OCI-LY1 (cell line): ENCODE data around the gene ASMTL.
A peak's percentile ranks its signal among the peaks of the same experiment; 100 is the strongest.

ENCODE experiments used
- H2AFZ ChIP-seq: fragments of 200-600 bp; sonication (generic), shearing (Covaris generic); 2 replicates; pipeline ENCODE4 v1.6.0; 2014; ENCODE audit warnings: antibody characterized with exemption, mild to moderate bottlenecking, low read length
- H3F3A ChIP-seq: fragments of 200-600 bp; sonication (generic), shearing (Covaris generic); 2 replicates; pipeline ENCODE4 v1.6.0; 2014; ENCODE audit warnings: mild to moderate bottlenecking, antibody characterized with exemption, low read length, moderate library complexity; ENCODE audit not compliant: insufficient read depth
- H3K27ac ChIP-seq: fragments of 200-600 bp; sonication (generic); 2 replicates; pipeline ENCODE4 v1.5.1; 2014; ENCODE audit warnings: low read length, mixed run types, mild to moderate bottlenecking, low read depth; ENCODE audit not compliant: poor library complexity, severe bottlenecking
- H3K27me3 ChIP-seq: fragments of 200-600 bp; sonication (generic); 2 replicates; pipeline ENCODE4 v1.6.0; 2014; ENCODE audit warnings: antibody characterized with exemption, mild to moderate bottlenecking, low read length, moderate library complexity; ENCODE audit not compliant: insufficient read depth
- H3K36me3 ChIP-seq: fragments of 200-600 bp; sonication (generic); 2 replicates; pipeline ENCODE4 v1.6.1; 2014; ENCODE audit warnings: mild to moderate bottlenecking, antibody characterized with exemption, low read length, moderate library complexity, mixed read lengths; ENCODE audit not compliant: insufficient read depth
- H3K4me1 ChIP-seq: fragments of 200-600 bp; sonication (generic); 2 replicates; pipeline ENCODE4 v1.5.1; 2014; ENCODE audit warnings: mild to moderate bottlenecking, low read length, moderate library complexity; ENCODE audit not compliant: insufficient read depth, severe bottlenecking
- H3K4me2 ChIP-seq: fragments of 200-600 bp; sonication (generic), shearing (Covaris generic); 2 replicates; pipeline ENCODE4 v1.6.1; 2014; ENCODE audit warnings: low read length
- H3K4me3 ChIP-seq: fragments of 200-600 bp; sonication (generic); 2 replicates; pipeline ENCODE4 v1.5.1; 2014; ENCODE audit warnings: low read length, low read depth, mild to moderate bottlenecking, mixed read lengths; ENCODE audit not compliant: poor library complexity, severe bottlenecking
- H3K79me2 ChIP-seq: fragments of 200-600 bp; shearing (Covaris generic); 2 replicates; pipeline ENCODE4 v1.6.1; 2016; ENCODE audit warnings: mixed run types, low read length, mixed read lengths; ENCODE audit not compliant: insufficient read depth
- H3K9ac ChIP-seq: fragments of 200-600 bp; sonication (generic), shearing (Covaris generic); 2 replicates; pipeline ENCODE4 v1.6.1; 2014; ENCODE audit warnings: mild to moderate bottlenecking, low read length, mixed read lengths
- H3K9me2 ChIP-seq: fragments of 200-600 bp; sonication (generic), shearing (Covaris generic); 2 replicates; pipeline ENCODE4 v1.6.1; 2014; ENCODE audit warnings: low read depth, mild to moderate bottlenecking, low read length, mixed read lengths
- H3K9me3 ChIP-seq: fragments of 200-600 bp; shearing (Covaris generic); 2 replicates; pipeline ENCODE4 v1.6.1; 2014; ENCODE audit warnings: low read length, mixed read lengths
- H4K20me1 ChIP-seq: fragments of 200-600 bp; sonication (generic), shearing (Covaris generic); 2 replicates; pipeline ENCODE4 v1.6.0; 2016; ENCODE audit warnings: mild to moderate bottlenecking, low read length; ENCODE audit not compliant: insufficient read depth
- CTCF ChIP-seq: fragments of 200-600 bp; sonication (generic), shearing (Covaris generic); IDR thresholded peaks from 2 replicates; pipeline ENCODE4 v1.5.1; 2017; ENCODE audit warnings: mild to moderate bottlenecking, antibody characterized with exemption, low read length, moderate library complexity, mixed read lengths
- EZH2 ChIP-seq: fragments of 200-600 bp; sonication (generic), shearing (Covaris generic); IDR thresholded peaks from 2 replicates; pipeline ENCODE4 v1.8.0; 2017; ENCODE audit warnings: borderline replicate concordance, mixed run types, mild to moderate bottlenecking, antibody characterized with exemption, low read length, moderate library complexity, mixed read lengths

The ASMTL gene

GRCh38 chrX:1421433-1422134 is 31.1 kb downstream of the ASMTL start:
- no peak for TF ChIP-seq EZH2
- TF ChIP-seq CTCF = no peak
- Histone ChIP-seq H3K4me1 (peaks cover 17% of the 10 kb centered on the region), H3K36me3 (peaks cover 86% of the 10 kb centered on the region), H3K9me2 (no peaks in the 10 kb centered on the region), H3K4me3 (no peak overlapping the region), H3K79me2 (no peaks in the 10 kb centered on the region), H3K27ac (no peak overlapping the region), H3K9ac (no peak overlapping the region), H2AFZ (no peak overlapping the region), H3F3A (no peaks in the 10 kb centered on the region), H3K27me3 (no peaks in the 10 kb centered on the region), H3K4me2 (no peak overlapping the region), H4K20me1 (no peaks in the 10 kb centered on the region), H3K9me3 (peaks cover 10% of the 10 kb centered on the region)

GRCh38 chrX:1420371-1420770 is 32.3 kb downstream of the ASMTL start:
- Histone ChIP-seq H3K4me2 (no peak overlapping the region), H3K27me3 (no peaks in the 10 kb centered on the region), H2AFZ (no peak overlapping the region), H3K9me2 (no peaks in the 10 kb centered on the region), H3K9ac (no peak overlapping the region; the same call in 1 of the 2 replicates), H3K79me2 (no peaks in the 10 kb centered on the region), H3F3A (no peaks in the 10 kb centered on the region), H3K27ac (peak overlapping the region; percentile 42), H3K36me3 (peaks cover 85% of the 10 kb centered on the region), H4K20me1 (no peaks in the 10 kb centered on the region), H3K9me3 (peaks cover 10% of the 10 kb centered on the region), H3K4me1 (peaks cover 17% of the 10 kb centered on the region), H3K4me3 (no peak overlapping the region)
- TF ChIP-seq CTCF (no peak), EZH2 (no peak)

- Histone ChIP-seq H2AFZ (no peak overlapping the region), H3K4me2 (no peak overlapping the region), H3K4me1 (peaks cover 17% of the 10 kb centered on the region), H3K9ac (no peak overlapping the region; the same call in 1 of the 2 replicates), H3K27me3 (no peaks in the 10 kb centered on the region), H3F3A (no peaks in the 10 kb centered on the region), H3K9me2 (no peaks in the 10 kb centered on the region), H3K36me3 (peaks cover 79% of the 10 kb centered on the region), H3K27ac (peak overlapping the region; percentile 42), H3K79me2 (no peaks in the 10 kb centered on the region), H3K4me3 (no peak overlapping the region), H4K20me1 (no peaks in the 10 kb centered on the region), H3K9me3 (peaks cover 10% of the 10 kb centered on the region)
- TF ChIP-seq CTCF (no peak), EZH2 (no peak)
These were observed 33.0 kb downstream of the ASMTL start for GRCh38 chrX:1419545-1420355.
